HEK293 (cell line): ENCODE results near the gene IPO11.

Source experiments
- HOXD13 ChIP-seq: sonication (generic); formaldehyde crosslinking; IDR thresholded peaks from 2 replicates; pipeline ENCODE4 v1.8.0; 2022; ENCODE audit warnings: missing genetic modification reagents, borderline replicate concordance
- KLF1 ChIP-seq: fragments of 450-650 bp; formaldehyde crosslinking; IDR thresholded peaks from 2 replicates; pipeline ENCODE4 v1.5.1; 2016; ENCODE audit warnings: missing biosample characterization, missing genetic modification characterization
- KLF16 ChIP-seq: fragments of 450-650 bp; formaldehyde crosslinking; IDR thresholded peaks from 2 replicates; pipeline ENCODE4 v1.5.1; 2017; ENCODE audit warnings: missing biosample characterization, missing genetic modification characterization
- KLF7 ChIP-seq: fragments of 450-650 bp; formaldehyde crosslinking; IDR thresholded peaks from 2 replicates; pipeline ENCODE4 v1.5.1; 2016; ENCODE audit warnings: missing biosample characterization, missing genetic modification characterization, borderline replicate concordance
- REPIN1 ChIP-seq: fragments of 450-650 bp; formaldehyde crosslinking; IDR thresholded peaks from 2 replicates; pipeline ENCODE4 v1.5.1; 2017; ENCODE audit warnings: missing biosample characterization, missing genetic modification characterization, low read depth
- SETDB1 ChIP-seq: IDR thresholded peaks from one replicate; pipeline ENCODE4 v1.6.1; 2017; ENCODE audit warnings: mild to moderate bottlenecking, low read length, moderate library complexity, mixed read lengths; ENCODE audit not compliant: insufficient read length
- SP3 ChIP-seq: fragments of 450-650 bp; formaldehyde crosslinking; IDR thresholded peaks from 2 replicates; pipeline ENCODE4 v1.5.1; 2016; ENCODE audit warnings: missing biosample characterization, missing genetic modification characterization
- TCF7L2 ChIP-seq: IDR thresholded peaks from 2 replicates; pipeline ENCODE4 v1.6.1; 2011; ENCODE audit warnings: low read depth, mild to moderate bottlenecking, inconsistent platforms, low read length, moderate library complexity, borderline replicate concordance
- YY1 ChIP-seq: fragments of 450-650 bp; formaldehyde crosslinking; IDR thresholded peaks from 2 replicates; pipeline ENCODE4 v1.5.1; 2018; ENCODE audit warnings: missing biosample characterization, missing genetic modification characterization
- ZEB2 ChIP-seq: fragments of 450-650 bp; formaldehyde crosslinking; IDR thresholded peaks from 2 replicates; pipeline ENCODE4 v1.5.1; 2016; ENCODE audit warnings: missing biosample characterization, missing genetic modification characterization
- ZFP69B ChIP-seq: fragments of 450-650 bp; formaldehyde crosslinking; IDR thresholded peaks from 2 replicates; pipeline ENCODE4 v1.5.1; 2016; ENCODE audit warnings: missing biosample characterization, missing genetic modification characterization
- ZNF133 ChIP-seq: fragments of 450-650 bp; formaldehyde crosslinking; IDR thresholded peaks from 2 replicates; pipeline ENCODE4 v1.5.1; 2016; ENCODE audit warnings: missing biosample characterization, missing genetic modification characterization
- ZNF140 ChIP-seq: fragments of 450-650 bp; formaldehyde crosslinking; IDR thresholded peaks from 2 replicates; pipeline ENCODE4 v1.5.1; 2016; ENCODE audit warnings: missing biosample characterization, missing genetic modification characterization
- ZNF174 ChIP-seq: fragments of 450-650 bp; formaldehyde crosslinking; IDR thresholded peaks from 2 replicates; pipeline ENCODE4 v1.5.0; 2017; ENCODE audit warnings: missing biosample characterization, mild to moderate bottlenecking, missing genetic modification characterization
- ZNF223 ChIP-seq: fragments of 450-650 bp; formaldehyde crosslinking; IDR thresholded peaks from 2 replicates; pipeline ENCODE4 v1.5.1; 2016; ENCODE audit warnings: missing biosample characterization, missing genetic modification characterization
- ZNF266 ChIP-seq: fragments of 450-650 bp; formaldehyde crosslinking; IDR thresholded peaks from 2 replicates; pipeline ENCODE4 v1.5.1; 2016; ENCODE audit warnings: missing biosample characterization, missing genetic modification characterization, low read depth
- ZNF37A ChIP-seq: fragments of 450-650 bp; IDR thresholded peaks from 2 replicates; pipeline ENCODE4 v1.5.1; 2018; ENCODE audit warnings: missing biosample characterization, missing genetic modification characterization
- ZNF48 ChIP-seq: fragments of 450-650 bp; formaldehyde crosslinking; IDR thresholded peaks from 2 replicates; pipeline ENCODE4 v1.5.1; 2016; ENCODE audit warnings: missing biosample characterization, missing genetic modification characterization
- ZNF529 ChIP-seq: fragments of 450-650 bp; formaldehyde crosslinking; IDR thresholded peaks from 2 replicates; pipeline ENCODE4 v1.5.1; 2017; ENCODE audit warnings: missing genetic modification characterization, missing biosample characterization; ENCODE audit not compliant: insufficient replicate concordance
- ZNF555 ChIP-seq: fragments of 450-650 bp; formaldehyde crosslinking; conservative IDR thresholded peaks from 2 replicates; pipeline ENCODE4 v1.5.1; 2017; ENCODE audit warnings: missing biosample characterization, mild to moderate bottlenecking, missing genetic modification characterization, inconsistent platforms
- ZNF585B ChIP-seq: fragments of 450-650 bp; formaldehyde crosslinking; IDR thresholded peaks from 2 replicates; pipeline ENCODE4 v1.5.1; 2016; ENCODE audit warnings: missing biosample characterization, missing genetic modification characterization
- ZNF670 ChIP-seq: fragments of 450-650 bp; formaldehyde crosslinking; IDR thresholded peaks from 2 replicates; pipeline ENCODE4 v1.5.1; 2016; ENCODE audit warnings: missing biosample characterization, missing genetic modification characterization, low read depth
- ZNF701 ChIP-seq: fragments of 450-650 bp; formaldehyde crosslinking; IDR thresholded peaks from 2 replicates; pipeline ENCODE4 v1.5.1; 2016; ENCODE audit warnings: missing biosample characterization, missing genetic modification characterization
- ZNF76 ChIP-seq: fragments of 450-650 bp; formaldehyde crosslinking; IDR thresholded peaks from 2 replicates; pipeline ENCODE4; 2016; ENCODE audit warnings: low read depth, missing biosample characterization, missing genetic modification characterization, borderline replicate concordance
- ZNF843 ChIP-seq: fragments of 450-650 bp; formaldehyde crosslinking; IDR thresholded peaks from 2 replicates; pipeline ENCODE4 v1.5.1; 2016; ENCODE audit warnings: missing biosample characterization, missing genetic modification characterization
- TF ChIP-seq, protein P1 (sequence below): fragments of 450-650 bp; formaldehyde crosslinking; IDR thresholded peaks from 2 replicates; pipeline ENCODE4 v1.5.1; 2016; ENCODE audit warnings: missing biosample characterization, missing genetic modification characterization
- TF ChIP-seq, protein P2 (sequence below): fragments of 450-650 bp; formaldehyde crosslinking; IDR thresholded peaks from 2 replicates; pipeline ENCODE4 v1.5.1; 2016; ENCODE audit warnings: missing biosample characterization, missing genetic modification characterization
- TF ChIP-seq, protein P3 (sequence below): fragments of 450-650 bp; formaldehyde crosslinking; IDR thresholded peaks from 2 replicates; pipeline ENCODE4 v1.5.1; 2016; ENCODE audit warnings: missing biosample characterization, missing genetic modification characterization
- TF ChIP-seq, protein P4 (sequence below): fragments of 450-650 bp; formaldehyde crosslinking; IDR thresholded peaks from 2 replicates; pipeline ENCODE4 v1.5.1; 2016; ENCODE audit warnings: missing biosample characterization, missing genetic modification characterization
- TF ChIP-seq, protein P5 (sequence below): fragments of 450-650 bp; formaldehyde crosslinking; IDR thresholded peaks from 2 replicates; pipeline ENCODE4 v1.5.1; 2016; ENCODE audit warnings: missing biosample characterization, missing genetic modification characterization
- TF ChIP-seq, protein P6 (sequence below): fragments of 450-650 bp; formaldehyde crosslinking; IDR thresholded peaks from 2 replicates; pipeline ENCODE4 v1.5.1; 2016; ENCODE audit warnings: missing biosample characterization, missing genetic modification characterization

The IPO11 gene

DNA sequence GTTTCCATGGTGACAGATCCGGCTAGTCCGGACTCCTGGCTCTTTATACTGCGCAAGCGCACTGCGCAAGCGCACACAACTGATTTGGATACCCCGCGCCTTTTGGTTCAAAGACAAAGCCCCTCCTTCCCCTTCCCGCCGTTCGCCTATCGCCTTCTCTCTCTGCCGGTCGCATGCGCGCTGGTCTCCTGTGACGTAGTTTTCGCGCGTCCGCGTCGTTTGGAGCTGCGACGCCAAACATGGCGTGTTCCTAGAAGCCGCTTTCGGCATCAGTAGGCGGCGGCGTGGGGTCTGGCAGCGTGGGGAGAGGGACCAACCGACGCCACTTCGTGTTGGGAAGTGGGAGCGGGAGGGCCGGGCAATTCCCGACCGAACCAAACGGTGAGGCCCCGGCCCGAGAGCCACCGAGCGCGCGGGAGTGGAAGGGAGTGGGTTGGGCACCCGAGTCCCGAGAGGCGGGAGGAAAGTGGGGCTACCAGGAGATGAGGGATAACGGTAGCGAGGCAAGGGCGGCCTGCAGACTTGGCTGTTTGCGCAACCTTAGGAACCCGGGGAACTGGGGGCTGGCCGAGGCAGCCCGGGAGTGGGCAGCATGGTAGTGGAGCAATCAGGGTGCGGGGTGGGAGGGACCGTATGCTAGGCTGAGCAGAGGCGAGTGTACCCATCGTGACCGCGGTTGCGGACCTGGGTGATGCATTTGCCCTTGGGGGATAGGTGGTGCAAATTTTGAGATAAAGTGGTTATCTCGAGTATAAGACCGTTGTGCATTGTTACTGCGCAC, at the start of gene IPO11 (continued):
- TF ChIP-seq, protein P1, sequence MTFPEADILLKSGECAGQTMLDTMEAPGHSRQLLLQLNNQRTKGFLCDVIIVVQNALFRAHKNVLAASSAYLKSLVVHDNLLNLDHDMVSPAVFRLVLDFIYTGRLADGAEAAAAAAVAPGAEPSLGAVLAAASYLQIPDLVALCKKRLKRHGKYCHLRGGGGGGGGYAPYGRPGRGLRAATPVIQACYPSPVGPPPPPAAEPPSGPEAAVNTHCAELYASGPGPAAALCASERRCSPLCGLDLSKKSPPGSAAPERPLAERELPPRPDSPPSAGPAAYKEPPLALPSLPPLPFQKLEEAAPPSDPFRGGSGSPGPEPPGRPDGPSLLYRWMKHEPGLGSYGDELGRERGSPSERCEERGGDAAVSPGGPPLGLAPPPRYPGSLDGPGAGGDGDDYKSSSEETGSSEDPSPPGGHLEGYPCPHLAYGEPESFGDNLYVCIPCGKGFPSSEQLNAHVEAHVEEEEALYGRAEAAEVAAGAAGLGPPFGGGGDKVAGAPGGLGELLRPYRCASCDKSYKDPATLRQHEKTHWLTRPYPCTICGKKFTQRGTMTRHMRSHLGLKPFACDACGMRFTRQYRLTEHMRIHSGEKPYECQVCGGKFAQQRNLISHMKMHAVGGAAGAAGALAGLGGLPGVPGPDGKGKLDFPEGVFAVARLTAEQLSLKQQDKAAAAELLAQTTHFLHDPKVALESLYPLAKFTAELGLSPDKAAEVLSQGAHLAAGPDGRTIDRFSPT (tag by site-specific recombination), result no peak
- TF ChIP-seq KLF1 (tag by site-specific recombination) (no peak; the same call in 1 of the 2 replicates), ZEB2 (tag by site-specific recombination) (no peak; the same call in 1 of the 2 replicates), ZNF76 (tag by site-specific recombination) (peak; percentile 78; the same call in 1 of the 2 replicates), ZNF701 (no peak), ZNF223 (tag by site-specific recombination) (no peak), SETDB1 (no peak), ZFP69B (no peak), TCF7L2 (no peak; the same call in 1 of the 2 replicates), YY1 (tag by site-specific recombination) (peak; percentile 97), ZNF266 (tag by site-specific recombination) (no peak), SP3 (tag by site-specific recombination) (peak; percentile 82), ZNF670 (tag by site-specific recombination) (no peak), ZNF843 (no peak; the same call in 1 of the 2 replicates), ZNF555 (no peak), ZNF37A (tag by site-specific recombination) (no peak), REPIN1 (tag by site-specific recombination) (no peak), ZNF48 (tag by site-specific recombination) (no peak), ZNF174 (tag by site-specific recombination) (no peak), KLF7 (tag by site-specific recombination) (peak; percentile 69; the same call in 1 of the 2 replicates), ZNF529 (tag by site-specific recombination) (no peak), ZNF585B (tag by site-specific recombination) (no peak), ZNF133 (tag by site-specific recombination) (no peak), KLF16 (no peak), ZNF140 (no peak), HOXD13 (CRISPR knock-in tag) (no peak)
- TF ChIP-seq, protein P2, sequence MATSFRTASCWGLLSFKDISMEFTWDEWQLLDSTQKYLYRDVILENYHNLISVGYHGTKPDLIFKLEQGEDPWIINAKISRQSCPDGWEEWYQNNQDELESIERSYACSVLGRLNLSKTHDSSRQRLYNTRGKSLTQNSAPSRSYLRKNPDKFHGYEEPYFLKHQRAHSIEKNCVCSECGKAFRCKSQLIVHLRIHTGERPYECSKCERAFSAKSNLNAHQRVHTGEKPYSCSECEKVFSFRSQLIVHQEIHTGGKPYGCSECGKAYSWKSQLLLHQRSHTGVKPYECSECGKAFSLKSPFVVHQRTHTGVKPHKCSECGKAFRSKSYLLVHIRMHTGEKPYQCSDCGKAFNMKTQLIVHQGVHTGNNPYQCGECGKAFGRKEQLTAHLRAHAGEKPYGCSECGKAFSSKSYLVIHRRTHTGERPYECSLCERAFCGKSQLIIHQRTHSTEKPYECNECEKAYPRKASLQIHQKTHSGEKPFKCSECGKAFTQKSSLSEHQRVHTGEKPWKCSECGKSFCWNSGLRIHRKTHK (tag by site-specific recombination), result no peak
- TF ChIP-seq, protein P3, sequence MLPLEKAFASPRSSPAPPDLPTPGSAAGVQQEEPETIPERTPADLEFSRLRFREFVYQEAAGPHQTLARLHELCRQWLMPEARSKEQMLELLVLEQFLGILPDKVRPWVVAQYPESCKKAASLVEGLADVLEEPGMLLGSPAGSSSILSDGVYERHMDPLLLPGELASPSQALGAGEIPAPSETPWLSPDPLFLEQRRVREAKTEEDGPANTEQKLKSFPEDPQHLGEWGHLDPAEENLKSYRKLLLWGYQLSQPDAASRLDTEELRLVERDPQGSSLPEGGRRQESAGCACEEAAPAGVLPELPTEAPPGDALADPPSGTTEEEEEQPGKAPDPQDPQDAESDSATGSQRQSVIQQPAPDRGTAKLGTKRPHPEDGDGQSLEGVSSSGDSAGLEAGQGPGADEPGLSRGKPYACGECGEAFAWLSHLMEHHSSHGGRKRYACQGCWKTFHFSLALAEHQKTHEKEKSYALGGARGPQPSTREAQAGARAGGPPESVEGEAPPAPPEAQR (tag by site-specific recombination), result no peak
- TF ChIP-seq, protein P4, sequence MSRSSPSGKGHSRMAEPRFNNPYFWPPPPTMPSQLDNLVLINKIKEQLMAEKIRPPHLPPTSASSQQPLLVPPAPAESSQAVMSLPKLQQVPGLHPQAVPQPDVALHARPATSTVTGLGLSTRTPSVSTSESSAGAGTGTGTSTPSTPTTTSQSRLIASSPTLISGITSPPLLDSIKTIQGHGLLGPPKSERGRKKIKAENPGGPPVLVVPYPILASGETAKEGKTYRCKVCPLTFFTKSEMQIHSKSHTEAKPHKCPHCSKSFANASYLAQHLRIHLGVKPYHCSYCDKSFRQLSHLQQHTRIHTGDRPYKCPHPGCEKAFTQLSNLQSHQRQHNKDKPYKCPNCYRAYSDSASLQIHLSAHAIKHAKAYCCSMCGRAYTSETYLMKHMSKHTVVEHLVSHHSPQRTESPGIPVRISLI (tag by site-specific recombination), result no peak
- TF ChIP-seq, protein P5, sequence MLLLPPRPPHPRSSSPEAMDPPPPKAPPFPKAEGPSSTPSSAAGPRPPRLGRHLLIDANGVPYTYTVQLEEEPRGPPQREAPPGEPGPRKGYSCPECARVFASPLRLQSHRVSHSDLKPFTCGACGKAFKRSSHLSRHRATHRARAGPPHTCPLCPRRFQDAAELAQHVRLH (tag by site-specific recombination), result no peak; the same call in 1 of the 2 replicates
- TF ChIP-seq, protein P6, sequence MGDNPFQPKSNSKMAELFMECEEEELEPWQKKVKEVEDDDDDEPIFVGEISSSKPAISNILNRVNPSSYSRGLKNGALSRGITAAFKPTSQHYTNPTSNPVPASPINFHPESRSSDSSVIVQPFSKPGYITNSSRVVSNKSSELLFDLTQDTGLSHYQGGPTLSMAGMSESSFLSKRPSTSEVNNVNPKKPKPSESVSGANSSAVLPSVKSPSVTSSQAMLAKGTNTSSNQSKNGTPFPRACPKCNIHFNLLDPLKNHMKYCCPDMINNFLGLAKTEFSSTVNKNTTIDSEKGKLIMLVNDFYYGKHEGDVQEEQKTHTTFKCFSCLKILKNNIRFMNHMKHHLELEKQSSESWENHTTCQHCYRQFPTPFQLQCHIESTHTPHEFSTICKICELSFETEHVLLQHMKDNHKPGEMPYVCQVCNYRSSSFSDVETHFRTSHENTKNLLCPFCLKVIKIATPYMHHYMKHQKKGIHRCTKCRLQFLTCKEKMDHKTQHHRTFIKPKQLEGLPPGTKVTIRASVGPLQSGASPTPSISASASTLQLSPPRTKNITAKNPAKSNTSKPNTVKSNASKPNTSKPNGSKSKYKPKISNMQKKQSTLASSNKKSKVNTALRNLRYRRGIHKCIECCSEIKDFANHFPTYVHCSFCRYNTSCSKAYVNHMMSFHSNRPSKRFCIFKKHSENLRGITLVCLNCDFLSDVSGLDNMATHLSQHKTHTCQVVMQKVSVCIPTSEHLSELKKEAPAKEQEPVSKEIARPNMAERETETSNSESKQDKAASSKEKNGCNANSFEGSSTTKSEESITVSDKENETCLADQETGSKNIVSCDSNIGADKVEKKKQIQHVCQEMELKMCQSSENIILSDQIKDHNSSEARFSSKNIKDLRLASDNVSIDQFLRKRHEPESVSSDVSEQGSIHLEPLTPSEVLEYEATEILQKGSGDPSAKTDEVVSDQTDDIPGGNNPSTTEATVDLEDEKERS (tag by site-specific recombination), result no peak
